Fibroblast of villous mesenchyme (primary cell): ENCODE measurements around the gene CRABP2. TPM values are rescaled to one million over a fixed set of nuclear protein-coding genes. Genes with fewer than 3 reads are reported as not detected.

Experiments
- DNase-seq: peaks from one replicate; pipeline ENCODE4 v3.0.0-alpha.2; 2010; ENCODE audit warnings: low read depth
- H3K4me3 ChIP-seq: 2 replicates; pipeline ENCODE4 v1.5.1; 2011; ENCODE audit warnings: low read depth, mild to moderate bottlenecking, low read length
- CTCF ChIP-seq: IDR thresholded peaks from 2 replicates; pipeline ENCODE4 v1.5.1; 2012; ENCODE audit warnings: low read depth, mild to moderate bottlenecking, low read length; ENCODE audit not compliant: insufficient read depth
- total RNA-seq: library from RNA; depleted of rRNA; stranded (reverse); fragments of >200 nt; gene quantifications from 2 replicates; pipeline ENCODE4 v1.2.3, GENCODE V29; 2012

The CRABP2 gene
- total RNA-seq, 1 donor: 80.7 TPM

- no peak for DNase-seq
- no peak for TF ChIP-seq CTCF
- H3K4me3 ChIP-seq: no peak overlapping the region
Observed at GRCh38 chr1:156745881-156746280, 40.5 kb upstream of the CRABP2 start.

DNA sequence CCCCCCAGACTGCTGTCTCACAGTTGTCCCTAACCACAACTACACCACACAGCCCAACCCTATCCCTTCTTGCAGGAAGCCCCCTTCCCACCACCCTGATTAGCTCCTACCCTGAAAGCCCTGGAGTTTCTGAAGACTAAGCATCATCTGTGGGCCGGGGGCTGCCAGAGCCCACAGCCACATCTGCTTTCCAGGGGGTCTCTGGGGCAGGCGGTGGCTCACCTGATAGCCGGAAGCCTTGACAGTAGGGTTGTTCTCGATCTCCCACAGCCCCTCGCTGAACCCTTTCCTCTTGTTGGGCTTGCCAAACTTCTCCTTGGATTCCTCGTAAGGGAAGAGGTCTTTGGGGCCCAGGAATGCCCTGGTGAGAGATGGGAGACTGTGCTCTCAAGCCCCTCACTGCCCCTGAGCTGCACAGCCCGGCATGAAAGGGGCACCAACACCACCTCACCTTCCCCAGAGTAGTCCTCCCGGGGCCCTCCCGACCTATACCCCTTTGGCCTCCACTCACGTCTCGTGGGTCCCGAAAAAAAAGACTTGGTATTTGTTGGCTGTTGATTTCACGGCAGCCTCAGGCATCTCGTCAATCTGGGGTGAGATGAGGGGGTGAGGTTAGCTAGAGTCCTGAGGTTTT is 39.5 kb upstream of the CRABP2 start:
- H3K4me3 ChIP-seq: no peak overlapping the region
- no peak for DNase-seq
- no peak for TF ChIP-seq CTCF

- H3K4me3 ChIP-seq: no peak overlapping the region
- no peak for DNase-seq
- no peak for TF ChIP-seq CTCF
Observed at GRCh38 chr1:156744344-156744743, 39.0 kb upstream of the CRABP2 start.

DNA sequence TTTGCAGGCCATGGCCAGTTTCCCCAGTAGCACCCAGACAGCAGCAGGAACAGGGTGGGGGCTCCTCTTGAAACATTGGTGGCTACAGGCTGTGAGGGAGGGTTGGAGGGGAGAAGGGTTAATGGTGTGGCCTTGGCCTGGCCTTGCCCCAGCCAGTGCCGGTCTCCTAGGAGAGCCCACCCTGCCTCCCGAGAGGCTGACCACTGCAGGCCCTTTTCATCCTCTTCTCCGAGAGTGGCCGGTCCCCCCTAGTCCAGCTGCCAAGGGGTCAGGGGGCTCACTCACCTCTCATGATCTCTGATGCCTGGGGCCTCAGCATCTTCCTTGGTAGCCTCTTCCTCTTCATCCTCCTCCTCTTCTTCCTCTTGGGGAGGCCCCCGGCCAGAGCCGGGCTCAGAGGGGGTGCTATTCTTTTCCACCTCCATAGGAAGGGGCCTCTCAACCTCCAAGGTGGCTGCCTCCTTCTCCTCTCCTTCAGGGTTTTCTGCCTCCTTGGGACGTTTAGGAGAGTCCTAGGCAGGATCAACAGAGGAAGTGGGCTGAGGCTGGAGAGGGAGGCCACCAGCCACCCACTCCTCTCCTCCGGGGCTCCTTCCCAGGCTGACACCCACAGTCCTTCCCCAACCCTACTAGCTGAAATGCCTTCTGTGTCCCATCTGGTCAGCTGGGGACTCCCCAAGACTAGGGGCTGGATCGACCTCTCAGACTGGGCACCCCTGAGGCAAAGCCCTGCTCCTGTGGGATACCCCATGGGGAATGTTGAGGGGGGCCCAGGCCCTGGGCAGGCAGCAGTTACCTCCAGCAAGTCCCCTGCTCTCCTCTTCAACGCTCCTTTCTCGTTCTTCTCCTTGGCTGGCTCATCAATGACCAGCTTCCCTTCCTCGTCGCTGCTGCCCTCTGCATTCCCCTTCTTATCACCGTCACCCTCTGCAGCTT is 38.3 kb upstream of the CRABP2 start:
- no peak for TF ChIP-seq CTCF
- no peak for DNase-seq
- H3K4me3 ChIP-seq: no peak overlapping the region

DNA sequence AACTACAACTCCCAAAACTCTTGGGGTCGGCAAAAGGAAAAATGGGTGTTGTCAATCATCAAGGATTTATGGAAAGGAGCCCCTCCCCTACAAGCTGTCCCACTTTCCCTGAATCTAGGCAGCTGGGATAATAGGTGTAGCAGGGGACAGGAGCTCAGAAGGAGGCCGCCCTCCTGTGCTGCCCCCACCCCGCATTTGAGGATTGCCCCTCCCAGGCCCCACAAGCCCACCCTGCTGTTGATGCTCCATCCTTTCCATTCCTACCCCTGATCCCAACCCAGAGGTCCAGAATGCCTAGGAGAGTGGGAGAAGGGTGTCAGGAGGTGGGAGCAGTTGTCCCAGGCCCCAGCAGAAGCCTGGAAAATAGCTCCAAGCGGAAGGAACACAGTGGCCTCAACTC is 37.4 kb upstream of the CRABP2 start:
- TF ChIP-seq CTCF: no peak
- no peak overlapping the region for H3K4me3 ChIP-seq
- no peak for DNase-seq

DNA sequence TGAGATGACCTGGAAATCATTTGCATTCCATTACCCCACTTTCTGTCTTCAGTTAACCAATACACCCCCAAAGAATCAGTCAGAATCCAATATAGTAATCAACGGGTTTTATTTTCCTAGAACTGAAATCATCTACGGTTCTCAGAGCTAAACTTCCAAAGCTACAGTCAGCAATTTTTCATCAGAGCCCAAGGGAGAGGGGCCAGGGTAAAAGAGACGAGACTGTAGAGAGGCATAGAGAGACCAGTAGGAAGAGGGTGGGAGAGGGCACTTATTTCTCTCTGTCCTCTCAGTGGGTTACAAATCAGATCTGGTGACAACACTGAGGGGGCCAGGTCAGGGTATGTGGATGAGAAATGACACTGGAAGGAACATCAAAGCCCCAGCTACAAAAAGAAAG is 36.6 kb upstream of the CRABP2 start:
- no peak overlapping the region for H3K4me3 ChIP-seq
- no peak for TF ChIP-seq CTCF
- DNase-seq: no peak
